Activated CD4-positive, alpha-beta T cell treated with anti-CD3 and anti-CD28 coated beads, Interleukin-2, amount 50 U/mL, for 24 hours (primary cell): Measurements from ENCODE around the gene RASAL1.
"Not testable (repeated sequence)": the region's sequence is repeated elsewhere in the genome, so short reads cannot be mapped to it uniquely, and the experiment has no call there.

ENCODE experiments used
- DNase-seq, 2 donors: peaks; one replicate each; pipeline ENCODE4 v3.0.0-alpha.2; 2020; ENCODE audit warnings: low read depth in 1 of 2, low spot score in 1 of 2

RASAL1 gene

DNA sequence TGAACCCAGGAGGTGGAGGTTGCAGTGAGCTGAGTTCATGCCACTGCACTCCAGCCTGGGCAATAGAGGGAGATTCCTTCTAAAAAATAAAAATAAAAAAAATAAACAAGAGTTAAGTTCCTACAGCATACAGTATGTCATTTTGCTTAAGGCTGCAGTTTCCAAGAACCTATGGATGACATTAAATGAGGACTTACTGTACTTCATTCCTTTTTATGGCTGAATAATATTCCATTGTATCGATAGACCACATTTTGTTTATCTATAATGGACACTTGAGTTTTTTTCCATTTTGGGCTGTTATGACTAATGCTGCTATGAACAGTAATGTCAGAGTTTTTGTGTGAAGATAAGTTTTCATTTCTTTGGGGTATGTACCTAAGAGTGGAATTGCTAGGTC, 17.4 kb downstream of the RASAL1 start:
- DNase-seq: no peak

- DNase-seq: not testable (repeated sequence)
Observed at GRCh38 chr12:113117684-113118083, 17.9 kb downstream of the RASAL1 start.

- DNase-seq: no peak
Observed at GRCh38 chr12:113116875-113117274, 18.7 kb downstream of the RASAL1 start.

DNA sequence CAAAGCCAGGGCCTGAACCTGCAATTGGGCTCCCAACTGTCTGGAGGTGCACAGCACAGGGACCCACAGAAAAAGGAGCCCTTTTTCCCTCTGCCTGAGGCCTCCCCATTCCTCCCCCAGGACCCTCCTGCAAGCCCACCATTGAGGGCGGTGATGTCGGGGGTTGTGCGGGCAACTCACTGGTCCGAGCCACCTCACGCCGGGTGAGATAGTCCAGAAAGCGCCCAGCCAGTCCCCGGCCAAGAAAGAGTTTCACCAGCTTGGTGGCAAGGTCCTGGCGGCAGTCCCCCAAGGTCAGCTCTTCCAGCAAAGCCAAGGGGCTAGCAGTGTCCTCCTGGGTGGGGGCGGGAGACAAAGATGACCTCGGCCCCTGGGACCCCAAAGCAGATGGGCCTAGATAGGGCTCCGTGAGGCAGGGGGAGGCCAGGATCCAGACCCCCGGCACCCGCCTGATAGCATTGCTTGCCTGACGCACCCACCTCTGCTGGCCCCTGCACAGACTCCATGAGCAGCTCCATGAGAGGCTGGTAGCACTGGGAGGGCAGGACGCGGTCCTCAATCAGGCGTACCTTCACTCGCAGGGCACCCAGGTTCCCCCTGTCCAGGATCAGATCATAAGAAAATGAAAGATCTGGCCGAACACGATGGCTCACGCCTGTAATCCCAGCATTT, 20.0 kb downstream of the RASAL1 start:
- DNase-seq: no peak

- DNase-seq: no peak
Observed at GRCh38 chr12:113114447-113115178, 20.9 kb downstream of the RASAL1 start.

- no peak for DNase-seq
Observed at GRCh38 chr12:113113397-113113796, 22.2 kb downstream of the RASAL1 start.

- no peak for DNase-seq
Observed at GRCh38 chr12:113112043-113112899, 23.3 kb downstream of the RASAL1 start.

GRCh38 chr12:113111247-113111646, 24.3 kb downstream of the RASAL1 start:
- DNase-seq: no peak

- no peak for DNase-seq
Observed at GRCh38 chr12:113109872-113110599, 25.5 kb downstream of the RASAL1 start.

DNA sequence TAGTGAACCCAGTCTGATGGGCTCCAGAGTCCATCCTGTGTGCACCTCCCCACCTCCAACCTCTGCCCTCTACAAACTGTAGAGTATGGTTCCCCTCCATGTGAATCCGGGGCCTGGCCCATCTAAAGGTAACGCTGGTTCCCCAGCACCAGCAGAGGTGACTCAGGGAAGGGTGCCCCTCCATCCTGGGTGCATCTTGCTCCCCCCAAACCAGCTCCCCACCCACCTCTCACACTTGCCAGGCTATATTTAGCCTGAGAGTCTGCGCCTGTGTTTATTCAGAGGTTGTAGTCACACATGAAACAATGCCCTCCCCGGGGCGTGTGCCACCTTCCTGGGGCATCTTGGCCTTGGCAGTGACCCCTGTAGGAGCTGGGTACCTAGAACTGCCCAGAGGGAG, 26.2 kb downstream of the RASAL1 start:
- no peak for DNase-seq

DNA sequence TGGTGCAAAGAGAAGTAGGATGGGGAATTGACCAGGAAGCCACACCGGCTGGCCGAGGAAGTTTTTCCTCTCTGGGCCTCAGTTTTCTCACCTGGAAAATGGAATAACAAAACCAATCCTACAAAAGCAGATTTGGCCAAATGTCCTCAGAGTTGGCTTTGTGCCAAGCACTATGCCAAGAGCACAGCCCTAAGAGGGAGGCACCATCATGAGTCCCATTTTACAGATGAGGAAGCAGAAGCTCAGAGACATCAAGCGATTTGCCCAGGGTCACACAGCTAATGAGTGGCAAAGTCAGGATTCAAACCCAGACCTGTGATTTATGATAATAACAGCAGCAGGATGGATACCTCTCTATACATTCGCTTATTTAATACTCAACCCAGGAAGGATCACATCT, 27.3 kb downstream of the RASAL1 start:
- DNase-seq: no peak

DNA sequence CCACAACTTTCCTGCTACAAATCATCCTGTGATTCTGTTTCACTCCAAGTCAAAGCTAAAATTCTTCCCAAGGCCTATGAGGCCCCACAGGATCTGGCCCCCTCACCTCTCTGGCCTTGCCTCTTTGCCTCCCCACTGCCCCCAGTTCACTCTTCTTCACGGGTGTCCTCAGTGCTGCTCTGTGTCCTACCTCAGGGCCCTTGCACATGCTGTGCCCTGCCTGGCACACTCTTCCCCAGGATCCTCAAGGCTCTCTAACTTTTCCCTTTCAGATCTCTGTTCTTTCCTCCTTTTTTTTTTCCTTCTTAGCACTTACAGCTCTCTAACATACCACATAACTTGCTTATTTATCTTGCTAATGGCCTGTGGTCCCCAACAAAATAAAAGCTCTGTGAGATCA, 29.2 kb downstream of the RASAL1 start:
- no peak for DNase-seq

DNA sequence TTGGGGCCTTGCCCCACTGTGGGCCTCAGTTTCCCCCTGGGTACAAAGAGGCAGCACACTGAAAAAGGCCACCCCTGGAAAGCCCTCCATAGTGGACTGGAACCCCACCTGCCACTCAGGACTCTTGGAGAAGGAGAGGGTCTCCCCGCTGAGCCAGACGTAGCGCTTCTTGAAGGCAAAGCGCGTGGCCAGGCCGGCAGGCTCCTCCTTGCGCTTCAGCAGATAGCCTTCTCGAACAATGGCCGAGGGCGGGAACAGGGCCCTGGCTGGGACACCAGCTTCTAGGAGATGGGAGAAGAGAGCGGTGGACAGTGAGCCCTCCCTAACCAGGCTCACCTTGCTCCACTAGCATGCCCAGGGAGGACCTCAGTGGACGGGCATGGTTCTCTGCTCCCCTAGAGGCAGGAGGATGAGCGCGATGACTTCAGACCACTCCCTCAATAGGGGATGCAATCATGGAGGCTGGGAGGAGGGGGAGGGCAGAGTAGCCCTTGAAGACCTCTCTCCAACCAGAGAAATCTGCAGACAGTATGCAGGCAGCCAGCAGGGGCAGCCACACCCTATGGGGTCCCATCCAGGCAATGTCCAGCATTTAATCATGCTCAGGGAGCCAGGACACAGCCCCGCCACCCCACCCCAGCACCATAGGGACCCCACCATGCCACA, 29.8 kb downstream of the RASAL1 start:
- DNase-seq: no peak

GRCh38 chr12:113104953-113105510, 30.5 kb downstream of the RASAL1 start:
- DNase-seq: no peak

- peak; percentile 30 to 44 for DNase-seq
Observed at GRCh38 chr12:113103756-113104450, 31.7 kb downstream of the RASAL1 start.

- no peak for DNase-seq
Observed at GRCh38 chr12:113102811-113103210, 32.8 kb downstream of the RASAL1 start.

- DNase-seq: no peak
Observed at GRCh38 chr12:113101751-113102150, 33.8 kb downstream of the RASAL1 start.

GRCh38 chr12:113099764-113100163, 35.8 kb downstream of the RASAL1 start:
- DNase-seq: no peak

DNA sequence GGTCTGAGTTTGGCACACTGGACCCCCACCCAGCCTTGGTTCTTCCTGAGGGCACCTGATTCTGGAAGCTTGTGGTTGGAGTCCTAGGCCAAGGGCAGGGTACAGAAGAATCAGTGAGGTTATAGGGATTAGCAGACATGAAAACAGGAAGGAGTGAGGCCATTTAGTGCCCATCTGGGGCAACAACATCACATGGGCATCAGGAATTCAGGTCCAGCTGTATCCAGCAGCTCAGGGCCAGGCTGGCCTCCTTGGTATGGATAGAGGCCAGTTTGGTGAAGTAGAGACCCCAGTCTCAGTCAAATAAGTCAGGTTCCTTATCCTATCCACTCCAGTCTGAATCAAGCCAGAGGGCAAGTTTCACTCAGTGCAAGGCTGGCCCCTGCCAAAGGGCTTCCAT, 36.2 kb downstream of the RASAL1 start:
- DNase-seq: no peak
